SK-N-SH (cell line): ENCODE data around the gene SLC22A5.

Experiments
- CTCF ChIP-seq: fragments of 200-600 bp; sonication (generic); IDR thresholded peaks from 2 replicates; pipeline ENCODE4 v1.6.1; 2017; ENCODE audit warnings: antibody characterized with exemption, mild to moderate bottlenecking, moderate library complexity
- EP300 ChIP-seq, 2 experiments: IDR thresholded peaks; 2 replicates each; pipeline versions ENCODE4 v1.4.0 to v1.6.1; 2012; ENCODE audit warnings: borderline replicate concordance in 1 of 2, low read depth in 1 of 2, low read length in 1 of 2
- PBX3 ChIP-seq: IDR thresholded peaks from 2 replicates; pipeline ENCODE4; 2012
- POLR2AphosphoS5 ChIP-seq: IDR thresholded peaks from 2 replicates; pipeline ENCODE4 v1.6.1; 2012; ENCODE audit warnings: low read depth, low read length
- SIN3A ChIP-seq: IDR thresholded peaks from 2 replicates; pipeline ENCODE4 v1.6.1; 2012; ENCODE audit warnings: low read depth, mild to moderate bottlenecking, low read length, moderate library complexity, borderline replicate concordance
- SMC3 ChIP-seq: IDR thresholded peaks from 2 replicates; pipeline ENCODE4 v1.6.1; 2012; ENCODE audit warnings: low read depth, low read length, improper control_type of control experiment
- TAF1 ChIP-seq: IDR thresholded peaks from 2 replicates; pipeline ENCODE4 v1.6.1; 2012; ENCODE audit warnings: low read depth, mild to moderate bottlenecking, low read length, moderate library complexity, borderline replicate concordance
- TF ChIP-seq, protein P1 (sequence below): fragments of 150-350 bp; IDR thresholded peaks from 2 replicates; pipeline ENCODE4 v1.6.1; 2016; ENCODE audit warnings: mild to moderate bottlenecking, low read depth, low read length
- TF ChIP-seq, protein P2 (sequence below): IDR thresholded peaks from 2 replicates; pipeline ENCODE4 v1.6.1; 2012; ENCODE audit warnings: mild to moderate bottlenecking, low read depth, low read length, moderate library complexity

- no peak for TF ChIP-seq CTCF
- no peak for TF ChIP-seq POLR2AphosphoS5
- no peak for TF ChIP-seq PBX3
- TF ChIP-seq EP300 (IDR thresholded peaks at IDR 0.05; ENCODE audit: borderline replicate concordance in 1 of 2, low read depth in 1 of 2, low read length in 1 of 2), result no peak
- no peak for TF ChIP-seq SIN3A
- TF ChIP-seq, protein P1, sequence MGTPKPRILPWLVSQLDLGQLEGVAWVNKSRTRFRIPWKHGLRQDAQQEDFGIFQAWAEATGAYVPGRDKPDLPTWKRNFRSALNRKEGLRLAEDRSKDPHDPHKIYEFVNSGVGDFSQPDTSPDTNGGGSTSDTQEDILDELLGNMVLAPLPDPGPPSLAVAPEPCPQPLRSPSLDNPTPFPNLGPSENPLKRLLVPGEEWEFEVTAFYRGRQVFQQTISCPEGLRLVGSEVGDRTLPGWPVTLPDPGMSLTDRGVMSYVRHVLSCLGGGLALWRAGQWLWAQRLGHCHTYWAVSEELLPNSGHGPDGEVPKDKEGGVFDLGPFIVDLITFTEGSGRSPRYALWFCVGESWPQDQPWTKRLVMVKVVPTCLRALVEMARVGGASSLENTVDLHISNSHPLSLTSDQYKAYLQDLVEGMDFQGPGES, result no peak
- TF ChIP-seq TAF1, result no peak
- TF ChIP-seq SMC3, result no peak
- TF ChIP-seq, protein P2, sequence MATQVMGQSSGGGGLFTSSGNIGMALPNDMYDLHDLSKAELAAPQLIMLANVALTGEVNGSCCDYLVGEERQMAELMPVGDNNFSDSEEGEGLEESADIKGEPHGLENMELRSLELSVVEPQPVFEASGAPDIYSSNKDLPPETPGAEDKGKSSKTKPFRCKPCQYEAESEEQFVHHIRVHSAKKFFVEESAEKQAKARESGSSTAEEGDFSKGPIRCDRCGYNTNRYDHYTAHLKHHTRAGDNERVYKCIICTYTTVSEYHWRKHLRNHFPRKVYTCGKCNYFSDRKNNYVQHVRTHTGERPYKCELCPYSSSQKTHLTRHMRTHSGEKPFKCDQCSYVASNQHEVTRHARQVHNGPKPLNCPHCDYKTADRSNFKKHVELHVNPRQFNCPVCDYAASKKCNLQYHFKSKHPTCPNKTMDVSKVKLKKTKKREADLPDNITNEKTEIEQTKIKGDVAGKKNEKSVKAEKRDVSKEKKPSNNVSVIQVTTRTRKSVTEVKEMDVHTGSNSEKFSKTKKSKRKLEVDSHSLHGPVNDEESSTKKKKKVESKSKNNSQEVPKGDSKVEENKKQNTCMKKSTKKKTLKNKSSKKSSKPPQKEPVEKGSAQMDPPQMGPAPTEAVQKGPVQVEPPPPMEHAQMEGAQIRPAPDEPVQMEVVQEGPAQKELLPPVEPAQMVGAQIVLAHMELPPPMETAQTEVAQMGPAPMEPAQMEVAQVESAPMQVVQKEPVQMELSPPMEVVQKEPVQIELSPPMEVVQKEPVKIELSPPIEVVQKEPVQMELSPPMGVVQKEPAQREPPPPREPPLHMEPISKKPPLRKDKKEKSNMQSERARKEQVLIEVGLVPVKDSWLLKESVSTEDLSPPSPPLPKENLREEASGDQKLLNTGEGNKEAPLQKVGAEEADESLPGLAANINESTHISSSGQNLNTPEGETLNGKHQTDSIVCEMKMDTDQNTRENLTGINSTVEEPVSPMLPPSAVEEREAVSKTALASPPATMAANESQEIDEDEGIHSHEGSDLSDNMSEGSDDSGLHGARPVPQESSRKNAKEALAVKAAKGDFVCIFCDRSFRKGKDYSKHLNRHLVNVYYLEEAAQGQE, result no peak
These were observed 23.7 kb downstream of the SLC22A5 start for GRCh38 chr5:132392978-132393825.
